B cell (primary cell): Measurements from ENCODE around the gene SPRY1.

ENCODE experiments used
- EZH2 ChIP-seq: IDR thresholded peaks from 2 replicates; pipeline ENCODE4 v1.6.1; 2012; ENCODE audit warnings: borderline replicate concordance, low read depth, mild to moderate bottlenecking, moderate library complexity, low read length; ENCODE audit not compliant: insufficient read depth, poor library complexity, severe bottlenecking
- TF ChIP-seq, protein P1 (sequence below): fragments of 200-600 bp; IDR thresholded peaks from one replicate; pipeline ENCODE4 v1.8.0; 2022; ENCODE audit warnings: antibody characterized with exemption, mild to moderate bottlenecking

DNA sequence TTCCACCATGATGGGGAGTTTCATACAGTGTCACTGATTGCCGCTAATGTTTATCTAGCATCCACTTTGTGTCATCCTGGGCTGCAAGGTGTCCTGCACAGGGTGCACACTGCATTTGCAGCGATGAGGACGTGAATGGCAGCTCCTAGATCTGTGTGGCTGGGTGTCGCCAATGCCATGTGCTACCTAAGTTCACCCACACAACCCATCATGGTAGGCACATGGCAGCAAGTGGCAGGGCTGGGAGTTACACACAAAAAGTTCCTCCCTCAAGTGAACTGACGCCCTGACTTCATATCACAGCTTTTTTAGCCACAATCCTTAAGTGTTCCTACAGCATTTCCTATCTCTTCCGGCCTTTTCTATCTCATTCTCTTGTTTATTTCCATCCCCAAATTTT, 45.9 kb upstream of the SPRY1 start:
- TF ChIP-seq, protein P1, sequence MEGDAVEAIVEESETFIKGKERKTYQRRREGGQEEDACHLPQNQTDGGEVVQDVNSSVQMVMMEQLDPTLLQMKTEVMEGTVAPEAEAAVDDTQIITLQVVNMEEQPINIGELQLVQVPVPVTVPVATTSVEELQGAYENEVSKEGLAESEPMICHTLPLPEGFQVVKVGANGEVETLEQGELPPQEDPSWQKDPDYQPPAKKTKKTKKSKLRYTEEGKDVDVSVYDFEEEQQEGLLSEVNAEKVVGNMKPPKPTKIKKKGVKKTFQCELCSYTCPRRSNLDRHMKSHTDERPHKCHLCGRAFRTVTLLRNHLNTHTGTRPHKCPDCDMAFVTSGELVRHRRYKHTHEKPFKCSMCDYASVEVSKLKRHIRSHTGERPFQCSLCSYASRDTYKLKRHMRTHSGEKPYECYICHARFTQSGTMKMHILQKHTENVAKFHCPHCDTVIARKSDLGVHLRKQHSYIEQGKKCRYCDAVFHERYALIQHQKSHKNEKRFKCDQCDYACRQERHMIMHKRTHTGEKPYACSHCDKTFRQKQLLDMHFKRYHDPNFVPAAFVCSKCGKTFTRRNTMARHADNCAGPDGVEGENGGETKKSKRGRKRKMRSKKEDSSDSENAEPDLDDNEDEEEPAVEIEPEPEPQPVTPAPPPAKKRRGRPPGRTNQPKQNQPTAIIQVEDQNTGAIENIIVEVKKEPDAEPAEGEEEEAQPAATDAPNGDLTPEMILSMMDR: no peak
- no peak for TF ChIP-seq EZH2
